Thyroid gland (tissue), 4 donors: ENCODE results near the gene COQ8A. TPM values are rescaled to one million over a fixed set of nuclear protein-coding genes. Genes with fewer than 3 reads are reported as not detected.

ENCODE experiments used
- DNase-seq, 2 donors: peaks; one replicate each; pipeline ENCODE4 v3.0.0-alpha.2; 2019
- H3K27ac ChIP-seq, 3 donors: fragments of 200-600 bp; sonication (generic); 1 replicate in 2 of 3; 2 replicates in 1 of 3; pipeline ENCODE4 v1.5.1; 2016 to 2019; ENCODE audit warnings: mild to moderate bottlenecking in 1 of 3, moderate library complexity in 1 of 3
- H3K27me3 ChIP-seq: fragments of 200-600 bp; sonication (generic); one replicate; pipeline ENCODE4 v1.5.1; 2019
- H3K36me3 ChIP-seq, 2 donors: fragments of 200-600 bp; sonication (generic); one replicate each; pipeline ENCODE4 v1.5.1; 2016 to 2019
- H3K4me1 ChIP-seq, 2 donors: fragments of 200-600 bp; sonication (generic); one replicate each; pipeline ENCODE4 v1.5.1; 2017 to 2019
- H3K4me3 ChIP-seq, 3 donors: fragments of 200-600 bp; sonication (generic); replicated peaks in 1 of 3; 1 replicate in 2 of 3; 2 replicates in 1 of 3; pipeline ENCODE4 v1.5.1; 2016; ENCODE audit warnings: mild to moderate bottlenecking in 1 of 3
- H3K9me3 ChIP-seq: fragments of 200-600 bp; sonication (generic); one replicate; pipeline ENCODE4 v1.5.1; 2017
- POLR2A ChIP-seq, 2 donors: fragments of 450-650 bp; IDR thresholded peaks; one replicate each; pipeline ENCODE4 v1.6.1; 2017; ENCODE audit warnings: antibody characterized with exemption in 2 of 2, mild to moderate bottlenecking in 2 of 2, moderate library complexity in 1 of 2
- WGBS, 2 donors: methylation state at CpG; one replicate each; pipeline ENCODE4 v1.1.5; 2017; 5-methylcytosine and 5-hydroxymethylcytosine counted together
- intact Hi-C: fragments of 100-400 bp; cut with DNase I; formaldehyde crosslinking; loops from one replicate; pipeline ENCODE4 v1.15.1; 2023
- total RNA-seq, 4 donors: library from RNA; depleted of rRNA; stranded (reverse); fragments of >200 nt; gene quantifications; one replicate each; pipeline ENCODE4 v1.2.3, GENCODE V29; 2016
- TF ChIP-seq, protein P1 (sequence below), 6 experiments: fragments of 200-600 bp in 3 of 6; fragments of 450-650 bp in 3 of 6; sonication (generic) in 3 of 6; IDR thresholded peaks; one replicate each; pipeline ENCODE4 v1.5.1; 2016 to 2019; ENCODE audit warnings: antibody characterized with exemption in 6 of 6, mild to moderate bottlenecking in 2 of 6, inconsistent platforms in 1 of 6, moderate library complexity in 1 of 6

Gene COQ8A
- total RNA-seq, 4 donors from 2014 or later, result 25.1 to 35.9 (median 30.1) TPM

- WGBS, 2 donors, result 89 to 95% methylated on average over 2 of the region's 2 CpGs
- intact Hi-C loops, result no loop called here
- Histone ChIP-seq H3K9me3 (no peaks in the 10 kb centered on the region), H3K4me3 (no peak overlapping the region), H3K27ac (no peak overlapping the region), H3K27me3 (no peaks in the 10 kb centered on the region), H3K36me3 (no peaks in the 10 kb centered on the region), H3K4me1 (peaks cover 20 to 46% of the 10 kb centered on the region in 2 donors)
- TF ChIP-seq, protein P1, sequence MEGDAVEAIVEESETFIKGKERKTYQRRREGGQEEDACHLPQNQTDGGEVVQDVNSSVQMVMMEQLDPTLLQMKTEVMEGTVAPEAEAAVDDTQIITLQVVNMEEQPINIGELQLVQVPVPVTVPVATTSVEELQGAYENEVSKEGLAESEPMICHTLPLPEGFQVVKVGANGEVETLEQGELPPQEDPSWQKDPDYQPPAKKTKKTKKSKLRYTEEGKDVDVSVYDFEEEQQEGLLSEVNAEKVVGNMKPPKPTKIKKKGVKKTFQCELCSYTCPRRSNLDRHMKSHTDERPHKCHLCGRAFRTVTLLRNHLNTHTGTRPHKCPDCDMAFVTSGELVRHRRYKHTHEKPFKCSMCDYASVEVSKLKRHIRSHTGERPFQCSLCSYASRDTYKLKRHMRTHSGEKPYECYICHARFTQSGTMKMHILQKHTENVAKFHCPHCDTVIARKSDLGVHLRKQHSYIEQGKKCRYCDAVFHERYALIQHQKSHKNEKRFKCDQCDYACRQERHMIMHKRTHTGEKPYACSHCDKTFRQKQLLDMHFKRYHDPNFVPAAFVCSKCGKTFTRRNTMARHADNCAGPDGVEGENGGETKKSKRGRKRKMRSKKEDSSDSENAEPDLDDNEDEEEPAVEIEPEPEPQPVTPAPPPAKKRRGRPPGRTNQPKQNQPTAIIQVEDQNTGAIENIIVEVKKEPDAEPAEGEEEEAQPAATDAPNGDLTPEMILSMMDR (IDR thresholded peaks at IDR 0.05), result no peak
- TF ChIP-seq POLR2A (IDR thresholded peaks at IDR 0.05), result no peak
- DNase-seq, result no peak
Observed at GRCh38 chr1:226943927-226944326, 3.8 kb downstream of the COQ8A start.

GRCh38 chr1:226945106-226945857, 5.2 kb downstream of the COQ8A start:
- no peaks in the 10 kb centered on the region for H3K36me3 ChIP-seq
- TF ChIP-seq, protein P1 (IDR thresholded peaks at IDR 0.05), result no peak
- no peak for TF ChIP-seq POLR2A (IDR thresholded peaks at IDR 0.05)
- peaks cover 20 to 46% of the 10 kb centered on the region in 2 donors for H3K4me1 ChIP-seq
- no peaks in the 10 kb centered on the region for H3K9me3 ChIP-seq
- no peaks in the 10 kb centered on the region for H3K27me3 ChIP-seq
- no peak overlapping the region for H3K4me3 ChIP-seq
- WGBS, 2 donors, result 40 to 50% methylated on average over 16 to 19 of the region's 19 CpGs
- H3K27ac ChIP-seq, result peak overlapping the region in 2 of 3 donors; percentile 29 to 52
- intact Hi-C loops, result no loop called here
- DNase-seq, result peak; percentile 49 to 57

DNA sequence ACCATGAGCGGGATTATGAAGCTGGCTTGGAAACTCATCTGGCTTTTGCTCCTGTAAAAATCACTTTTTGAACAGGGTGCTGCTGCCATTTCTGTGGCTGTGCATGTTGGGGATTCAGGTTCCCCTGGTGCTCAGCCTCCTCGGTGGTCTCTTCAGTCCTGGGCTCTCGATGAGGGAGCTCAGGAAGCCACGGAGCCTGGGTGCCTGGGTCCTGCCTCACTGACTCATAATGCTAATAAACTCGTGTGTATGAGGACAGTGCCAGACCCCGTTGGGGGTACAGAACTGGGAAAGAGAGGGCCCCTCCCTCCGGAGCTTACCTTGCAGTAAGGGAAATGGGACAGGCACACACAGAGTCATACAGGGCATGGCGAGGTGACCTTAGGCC, 5.8 kb downstream of the COQ8A start:
- no peak for DNase-seq
- TF ChIP-seq, protein P1 (IDR thresholded peaks at IDR 0.05), result no peak
- TF ChIP-seq POLR2A (IDR thresholded peaks at IDR 0.05), result no peak
- intact Hi-C loops, result no loop called here
- Histone ChIP-seq H3K27me3 (no peaks in the 10 kb centered on the region), H3K36me3 (no peaks in the 10 kb centered on the region), H3K9me3 (no peaks in the 10 kb centered on the region), H3K4me1 (peaks cover 17 to 44% of the 10 kb centered on the region in 2 donors), H3K27ac (peak overlapping the region in 1 of 3 donors; percentile 29), H3K4me3 (no peak overlapping the region)
- WGBS, 2 donors, result 63 to 70% methylated on average over 8 of the region's 8 CpGs

- TF ChIP-seq POLR2A (IDR thresholded peaks at IDR 0.05), result no peak
- TF ChIP-seq, protein P1 (IDR thresholded peaks at IDR 0.05), result no peak
- intact Hi-C loops, result no loop called here
- DNase-seq, result no peak
- Histone ChIP-seq H3K27me3 (no peaks in the 10 kb centered on the region), H3K36me3 (no peaks in the 10 kb centered on the region), H3K9me3 (no peaks in the 10 kb centered on the region), H3K4me3 (no peak overlapping the region), H3K4me1 (peaks cover 12 to 40% of the 10 kb centered on the region in 2 donors), H3K27ac (no peak overlapping the region)
- 93 to 94% methylated on average over 9 of the region's 9 CpGs for WGBS, 2 donors
Observed at GRCh38 chr1:226946285-226946684, 6.2 kb downstream of the COQ8A start.

DNA sequence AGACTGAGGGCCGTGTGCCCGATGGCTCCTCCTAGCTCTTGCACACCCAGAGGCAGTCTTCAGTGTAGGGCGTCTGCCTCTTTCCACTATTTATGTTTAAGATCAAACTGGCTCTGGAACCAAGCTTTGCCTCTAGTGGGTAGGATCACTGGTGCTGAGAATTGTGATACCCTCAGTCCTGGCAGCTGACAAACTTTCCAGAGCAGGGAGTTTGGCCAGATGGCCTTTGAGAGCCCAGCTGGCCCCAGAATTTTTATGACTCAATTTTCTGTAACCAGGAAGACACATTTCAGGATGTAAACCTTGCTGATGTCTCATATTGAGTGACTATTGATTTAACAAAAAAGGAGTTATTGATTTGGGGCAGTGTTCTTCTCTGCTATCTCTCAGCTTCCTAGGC, 6.7 kb downstream of the COQ8A start:
- intact Hi-C loops, result no loop called here
- no peaks in the 10 kb centered on the region for H3K9me3 ChIP-seq
- no peaks in the 10 kb centered on the region for H3K36me3 ChIP-seq
- no peaks in the 10 kb centered on the region for H3K27me3 ChIP-seq
- DNase-seq, result no peak
- WGBS, 2 donors, result 91 to 97% methylated on average over 3 of the region's 3 CpGs
- no peak overlapping the region for H3K27ac ChIP-seq
- H3K4me3 ChIP-seq, result no peak overlapping the region
- H3K4me1 ChIP-seq, result peaks cover 12 to 35% of the 10 kb centered on the region in 2 donors
- TF ChIP-seq, protein P1 (IDR thresholded peaks at IDR 0.05), result no peak
- TF ChIP-seq POLR2A (IDR thresholded peaks at IDR 0.05), result no peak
